NK-92 treated with Interleukin-12 subunit alpha and Interleukin-12 subunit beta, amount 100 ng/mL, for 24 hours (cell line): ENCODE measurements around the gene FRS2.

Experiments
- DNase-seq: peaks from one replicate; lab custom pipeline; 2025; lab: John Stamatoyannopoulos, UW

Gene FRS2

GRCh38 chr12:69501154-69501895 lies 31.1 kb downstream of the FRS2 start:
- no peak for DNase-seq

GRCh38 chr12:69502345-69503081 lies 32.3 kb downstream of the FRS2 start:
- DNase-seq, result no peak

- DNase-seq, result no peak
These were observed 37.9 kb downstream of the FRS2 start for GRCh38 chr12:69508091-69508490.

- DNase-seq, result no peak
These were observed 38.4 kb downstream of the FRS2 start for GRCh38 chr12:69508621-69509020.

- DNase-seq, result no peak
These were observed 39.1 kb downstream of the FRS2 start for GRCh38 chr12:69509308-69509736.

- DNase-seq, result no peak
These were observed 40.0 kb downstream of the FRS2 start for GRCh38 chr12:69509904-69510827.

- no peak for DNase-seq
These were observed 40.8 kb downstream of the FRS2 start for GRCh38 chr12:69511016-69511415.

- no peak for DNase-seq
These were observed 41.5 kb downstream of the FRS2 start for GRCh38 chr12:69511469-69512267.

GRCh38 chr12:69512820-69513219 lies 42.6 kb downstream of the FRS2 start:
- no peak for DNase-seq

- DNase-seq, result no peak
These were observed 43.1 kb downstream of the FRS2 start for GRCh38 chr12:69513297-69513696.

GRCh38 chr12:69514111-69514510 lies 43.9 kb downstream of the FRS2 start:
- DNase-seq, result no peak

- no peak for DNase-seq
These were observed 44.7 kb downstream of the FRS2 start for GRCh38 chr12:69514845-69515244.

- no peak for DNase-seq
These were observed 45.3 kb downstream of the FRS2 start for GRCh38 chr12:69515394-69515930.

GRCh38 chr12:69516950-69517349 lies 46.8 kb downstream of the FRS2 start:
- DNase-seq, result no peak

- no peak for DNase-seq
These were observed 47.2 kb downstream of the FRS2 start for GRCh38 chr12:69517406-69517805.

GRCh38 chr12:69519871-69520270 lies 49.7 kb downstream of the FRS2 start:
- no peak for DNase-seq

GRCh38 chr12:69523433-69524330 lies 53.5 kb downstream of the FRS2 start:
- DNase-seq, result no peak

GRCh38 chr12:69524331-69524630 lies 54.1 kb downstream of the FRS2 start:
- no peak for DNase-seq

- DNase-seq, result no peak
These were observed 54.7 kb downstream of the FRS2 start for GRCh38 chr12:69524755-69525469.
